T47D (cell line): Measurements from ENCODE around the gene LOXHD1.

ENCODE experiments used
- DNase-seq, 2 experiments: peaks; one replicate each; pipeline versions ENCODE4 v3.0.0 to v3.0.0-alpha.2; 2011 to 2012; ENCODE audit warnings: low read depth in 1 of 2, low spot score in 1 of 2
- JUND ChIP-seq: IDR thresholded peaks from 2 replicates; pipeline ENCODE4 v1.6.1; 2012; ENCODE audit warnings: low read depth
- in situ Hi-C: cut with HindIII; loops from 2 replicates; pipeline ENCODE4 v1.10.0; 2016; ENCODE audit warnings: low sequenced_read_pairs, low pct_unique_long_range_greater_than_20kb

Gene LOXHD1

GRCh38 chr18:46447323-46447722 is 209.7 kb downstream of the LOXHD1 start:
- no peak for DNase-seq
- in situ Hi-C loops: no loop called here
- TF ChIP-seq JUND: no peak

GRCh38 chr18:46445522-46446313 is 211.3 kb downstream of the LOXHD1 start:
- peak in 1 of 2 experiments; percentile 26 for DNase-seq
- in situ Hi-C loops: no loop called here
- TF ChIP-seq JUND: no peak

GRCh38 chr18:46439037-46439436 is 218.0 kb downstream of the LOXHD1 start:
- in situ Hi-C loops: no loop called here
- no peak for DNase-seq
- TF ChIP-seq JUND: no peak

GRCh38 chr18:46437061-46437460 is 220.0 kb downstream of the LOXHD1 start:
- TF ChIP-seq JUND: no peak
- DNase-seq: no peak
- in situ Hi-C loops: no loop called here

GRCh38 chr18:46436621-46437020 is 220.4 kb downstream of the LOXHD1 start:
- in situ Hi-C loops: no loop called here
- no peak for TF ChIP-seq JUND
- DNase-seq: no peak

GRCh38 chr18:46435031-46435430 is 222.0 kb downstream of the LOXHD1 start:
- no peak for DNase-seq
- in situ Hi-C loops: no loop called here
- TF ChIP-seq JUND: no peak

GRCh38 chr18:46434629-46435028 is 222.4 kb downstream of the LOXHD1 start:
- no peak for DNase-seq
- in situ Hi-C loops: no loop called here
- no peak for TF ChIP-seq JUND

- TF ChIP-seq JUND: no peak
- in situ Hi-C loops: no loop called here
- DNase-seq: no peak
Measured at GRCh38 chr18:46433121-46433826, 223.7 kb downstream of the LOXHD1 start.

GRCh38 chr18:46431522-46432171 is 225.4 kb downstream of the LOXHD1 start:
- in situ Hi-C loops: no loop called here
- DNase-seq: no peak
- TF ChIP-seq JUND: no peak

- TF ChIP-seq JUND: no peak
- DNase-seq: no peak
- in situ Hi-C loops: no loop called here
Measured at GRCh38 chr18:46429649-46430224, 227.3 kb downstream of the LOXHD1 start.

GRCh38 chr18:46429130-46429529 is 227.9 kb downstream of the LOXHD1 start:
- DNase-seq: no peak
- in situ Hi-C loops: no loop called here
- TF ChIP-seq JUND: no peak

- in situ Hi-C loops: no loop called here
- DNase-seq: no peak
- TF ChIP-seq JUND: no peak
Measured at GRCh38 chr18:46428368-46428767, 228.7 kb downstream of the LOXHD1 start.

GRCh38 chr18:46427216-46427995 is 229.6 kb downstream of the LOXHD1 start:
- in situ Hi-C loops: no loop called here
- DNase-seq: no peak

More at GRCh38 chr18:46427216-46427995, 229.6 kb downstream of the LOXHD1 start:
- TF ChIP-seq JUND: no peak
